Measurements from ENCODE around the gene DAB2IP. TPM values are rescaled to one million over a fixed set of nuclear protein-coding genes. Genes with fewer than 3 reads are reported as not detected.

DAB2IP gene
- total and polyA plus RNA-seq, 2 of the 4 experiments (the other 2 are of a cell fraction) = 5.6 to 17.2 TPM

DNA sequence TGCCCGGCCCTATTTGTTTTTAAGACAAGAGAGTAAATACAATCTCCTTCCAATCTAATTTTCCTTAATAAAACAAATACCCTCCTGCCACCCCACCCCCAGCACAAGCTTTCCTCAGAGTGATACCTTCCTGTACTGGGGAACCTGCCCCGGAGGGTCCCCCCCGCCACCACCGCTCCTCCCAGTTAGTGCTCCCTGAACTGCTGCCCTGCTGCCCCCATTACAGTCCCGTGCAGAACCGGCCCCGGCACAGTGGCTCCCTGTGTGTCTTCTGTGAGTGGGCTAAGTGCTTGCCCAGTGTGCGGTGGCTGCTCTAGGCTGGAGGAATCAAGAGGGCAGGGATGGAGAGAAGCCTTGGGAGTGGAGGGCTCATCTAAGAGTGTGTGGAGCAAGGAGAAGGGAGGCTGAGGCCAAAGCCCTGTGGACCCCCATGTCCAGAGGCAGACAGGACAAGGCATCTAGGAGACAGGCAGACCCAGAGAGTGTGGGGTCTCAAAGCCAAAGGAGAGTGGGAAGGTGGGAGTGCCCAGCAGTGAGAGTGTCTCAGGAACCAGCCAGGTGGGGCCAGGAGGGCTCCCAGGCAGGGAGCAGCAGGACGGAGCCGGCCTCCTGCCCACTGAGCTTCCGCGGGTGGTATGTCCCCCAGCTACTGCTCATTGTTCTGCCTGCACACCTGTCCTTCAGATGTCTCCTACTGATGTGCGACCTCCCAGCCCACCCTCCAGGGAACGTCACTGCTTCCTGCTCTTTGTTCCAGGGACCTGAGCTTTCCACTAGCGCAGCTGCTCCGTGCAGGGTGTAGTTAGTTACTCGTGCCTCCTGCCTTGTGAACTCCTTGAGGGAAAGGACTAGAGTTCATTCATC lies 129.0 kb downstream of the DAB2IP start:
- Histone ChIP-seq H3K23ac (ENCODE audit: low read depth, low read length) (no peak overlapping the region), H3K9ac (ENCODE audit: low read depth, low read length) (no peak overlapping the region), H3K4me1 (ENCODE audit: control insufficient read depth, insufficient read depth, low read length) (no peaks in the 10 kb centered on the region; the same call in 1 of the 2 replicates), H2AFZ (replicated peaks; ENCODE audit: low read length, poor library complexity) (no peak overlapping the region), H2BK120ac (ENCODE audit: low read depth, low read length) (no peak overlapping the region), H3K14ac (replicated peaks; ENCODE audit: low read depth, low read length) (no peak overlapping the region), H3K36me3 (ENCODE audit: control insufficient read depth, insufficient read depth, low read length) (peaks cover 61% of the 10 kb centered on the region), H3K9me1 (ENCODE audit: insufficient read depth, low read length) (no peaks in the 10 kb centered on the region), H3K4ac (ENCODE audit: low read depth, low read length) (no peak overlapping the region), H3K27me3 (ENCODE audit: control insufficient read depth, insufficient read depth, low read length) (no peaks in the 10 kb centered on the region), H4K8ac (ENCODE audit: low read depth in 2 of 2, low read length in 2 of 2) (no peak overlapping the region), H3K56ac (ENCODE audit: extremely low read depth, insufficient read depth, low read length) (no peak overlapping the region), H2BK15ac (ENCODE audit: low read depth, low read length) (no peak overlapping the region), H2AK9ac (replicated peaks; ENCODE audit: low read depth, low read length, poor library complexity) (no peak overlapping the region), H4K5ac (ENCODE audit: low read depth, low read length) (no peak overlapping the region), H3K4me2 (ENCODE audit: low read depth, low read length) (no peak overlapping the region), H4K91ac (ENCODE audit: insufficient read depth, low read depth, low read length) (no peak overlapping the region), H3K79me1 (ENCODE audit: low read depth in 1 of 2, low read length in 2 of 2) (peaks cover 0 to 7% of the 10 kb centered on the region in 2 experiments; a peak in 1 of 4 replicates), H4K20me1 (ENCODE audit: insufficient read depth, low read length) (no peaks in the 10 kb centered on the region; the same call in 1 of the 2 replicates), H2AK5ac (ENCODE audit: low read depth, low read length) (no peak overlapping the region), H3K4me3 (ENCODE audit: insufficient read depth, low read depth, low read length) (no peak overlapping the region), H3K9me3 (ENCODE audit: control insufficient read depth, insufficient read depth, low read length) (0 out of 2 replicates have a peak, but pooled peaks cover 3% of the 10 kb centered on the region), H2BK5ac (ENCODE audit: low read depth, low read length, poor library complexity, severe bottlenecking) (no peak overlapping the region), H3K18ac (ENCODE audit: low read depth, low read length) (no peak overlapping the region), H2BK20ac (ENCODE audit: low read depth, low read length) (no peak overlapping the region), H3K27ac (ENCODE audit: insufficient read depth, low read length) (no peak overlapping the region)
- ChIA-PET CTCF (no interaction called here), POLR2A (ENCODE audit: unreplicated experiment) (no interaction called here)
- dilution Hi-C loops (cut with HindIII; ENCODE audit: low sequenced_read_pairs, unreplicated experiment) = no loop called here
- intact Hi-C loops (cut with micrococcal nuclease) = no loop called here
- 83% methylated on average over 6 of the region's 17 CpGs; no CpG with 5 or more reads in 1 of the 2 experiments for WGBS, 2 experiments (ENCODE audit: extremely low coverage in 2 of 2, insufficient read length in 1 of 2)
- BruUV-seq (replicated peaks) = no TSS peak
- DNase-seq = no peak
- in situ Hi-C loops (cut with MboI; ENCODE audit: low sequenced_read_pairs) = no loop called here
- no peak for ATAC-seq (ENCODE audit: low read depth)
- no peak for TF ChIP-seq MAFK (IDR thresholded peaks at IDR 0.05; ENCODE audit: low read depth, low read length)
- TF ChIP-seq, protein P1, sequence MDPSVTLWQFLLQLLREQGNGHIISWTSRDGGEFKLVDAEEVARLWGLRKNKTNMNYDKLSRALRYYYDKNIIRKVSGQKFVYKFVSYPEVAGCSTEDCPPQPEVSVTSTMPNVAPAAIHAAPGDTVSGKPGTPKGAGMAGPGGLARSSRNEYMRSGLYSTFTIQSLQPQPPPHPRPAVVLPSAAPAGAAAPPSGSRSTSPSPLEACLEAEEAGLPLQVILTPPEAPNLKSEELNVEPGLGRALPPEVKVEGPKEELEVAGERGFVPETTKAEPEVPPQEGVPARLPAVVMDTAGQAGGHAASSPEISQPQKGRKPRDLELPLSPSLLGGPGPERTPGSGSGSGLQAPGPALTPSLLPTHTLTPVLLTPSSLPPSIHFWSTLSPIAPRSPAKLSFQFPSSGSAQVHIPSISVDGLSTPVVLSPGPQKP (IDR thresholded peaks at IDR 0.05; ENCODE audit: borderline replicate concordance, low read depth, low read length) = no peak
- TF ChIP-seq RAD21 (IDR thresholded peaks at IDR 0.05; ENCODE audit: low read length) = no peak
- TF ChIP-seq RCOR1 (IDR thresholded peaks at IDR 0.05; ENCODE audit: insufficient replicate concordance, low read length) = no peak
- TF ChIP-seq RFX5 (IDR thresholded peaks at IDR 0.05; ENCODE audit: low read depth, low read length) = no peak
- TF ChIP-seq MAZ (IDR thresholded peaks at IDR 0.05; ENCODE audit: borderline replicate concordance, low read depth, low read length) = no peak
- TF ChIP-seq, protein P2, sequence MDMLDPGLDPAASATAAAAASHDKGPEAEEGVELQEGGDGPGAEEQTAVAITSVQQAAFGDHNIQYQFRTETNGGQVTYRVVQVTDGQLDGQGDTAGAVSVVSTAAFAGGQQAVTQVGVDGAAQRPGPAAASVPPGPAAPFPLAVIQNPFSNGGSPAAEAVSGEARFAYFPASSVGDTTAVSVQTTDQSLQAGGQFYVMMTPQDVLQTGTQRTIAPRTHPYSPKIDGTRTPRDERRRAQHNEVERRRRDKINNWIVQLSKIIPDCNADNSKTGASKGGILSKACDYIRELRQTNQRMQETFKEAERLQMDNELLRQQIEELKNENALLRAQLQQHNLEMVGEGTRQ (IDR thresholded peaks at IDR 0.05; ENCODE audit: low read depth, low read length) = no peak
- no peak for TF ChIP-seq CHD1 (IDR thresholded peaks at IDR 0.05; ENCODE audit: low read depth, low read length)
- TF ChIP-seq CEBPB (IDR thresholded peaks at IDR 0.05; ENCODE audit: low read depth, low read length) = no peak
- no peak for TF ChIP-seq POLR2A (IDR thresholded peaks at IDR 0.05; ENCODE audit: low read depth, low read length)
- TF ChIP-seq SMC3 (IDR thresholded peaks at IDR 0.05; ENCODE audit: low read depth, low read length) = no peak
- no peak for TF ChIP-seq MXI1 (IDR thresholded peaks at IDR 0.05; ENCODE audit: borderline replicate concordance, low read depth, low read length)
- TF ChIP-seq, protein P3, sequence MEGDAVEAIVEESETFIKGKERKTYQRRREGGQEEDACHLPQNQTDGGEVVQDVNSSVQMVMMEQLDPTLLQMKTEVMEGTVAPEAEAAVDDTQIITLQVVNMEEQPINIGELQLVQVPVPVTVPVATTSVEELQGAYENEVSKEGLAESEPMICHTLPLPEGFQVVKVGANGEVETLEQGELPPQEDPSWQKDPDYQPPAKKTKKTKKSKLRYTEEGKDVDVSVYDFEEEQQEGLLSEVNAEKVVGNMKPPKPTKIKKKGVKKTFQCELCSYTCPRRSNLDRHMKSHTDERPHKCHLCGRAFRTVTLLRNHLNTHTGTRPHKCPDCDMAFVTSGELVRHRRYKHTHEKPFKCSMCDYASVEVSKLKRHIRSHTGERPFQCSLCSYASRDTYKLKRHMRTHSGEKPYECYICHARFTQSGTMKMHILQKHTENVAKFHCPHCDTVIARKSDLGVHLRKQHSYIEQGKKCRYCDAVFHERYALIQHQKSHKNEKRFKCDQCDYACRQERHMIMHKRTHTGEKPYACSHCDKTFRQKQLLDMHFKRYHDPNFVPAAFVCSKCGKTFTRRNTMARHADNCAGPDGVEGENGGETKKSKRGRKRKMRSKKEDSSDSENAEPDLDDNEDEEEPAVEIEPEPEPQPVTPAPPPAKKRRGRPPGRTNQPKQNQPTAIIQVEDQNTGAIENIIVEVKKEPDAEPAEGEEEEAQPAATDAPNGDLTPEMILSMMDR (conservative IDR thresholded peaks at IDR 0.05; ENCODE audit: low read depth, low read length) = no peak
- no peak for TF ChIP-seq BHLHE40 (IDR thresholded peaks at IDR 0.05; ENCODE audit: low read depth, low read length)
- TF ChIP-seq FOS (IDR thresholded peaks at IDR 0.05; ENCODE audit: low read depth, low read length) = no peak
